ENCODE data around the gene SLC22A3.

DNA sequence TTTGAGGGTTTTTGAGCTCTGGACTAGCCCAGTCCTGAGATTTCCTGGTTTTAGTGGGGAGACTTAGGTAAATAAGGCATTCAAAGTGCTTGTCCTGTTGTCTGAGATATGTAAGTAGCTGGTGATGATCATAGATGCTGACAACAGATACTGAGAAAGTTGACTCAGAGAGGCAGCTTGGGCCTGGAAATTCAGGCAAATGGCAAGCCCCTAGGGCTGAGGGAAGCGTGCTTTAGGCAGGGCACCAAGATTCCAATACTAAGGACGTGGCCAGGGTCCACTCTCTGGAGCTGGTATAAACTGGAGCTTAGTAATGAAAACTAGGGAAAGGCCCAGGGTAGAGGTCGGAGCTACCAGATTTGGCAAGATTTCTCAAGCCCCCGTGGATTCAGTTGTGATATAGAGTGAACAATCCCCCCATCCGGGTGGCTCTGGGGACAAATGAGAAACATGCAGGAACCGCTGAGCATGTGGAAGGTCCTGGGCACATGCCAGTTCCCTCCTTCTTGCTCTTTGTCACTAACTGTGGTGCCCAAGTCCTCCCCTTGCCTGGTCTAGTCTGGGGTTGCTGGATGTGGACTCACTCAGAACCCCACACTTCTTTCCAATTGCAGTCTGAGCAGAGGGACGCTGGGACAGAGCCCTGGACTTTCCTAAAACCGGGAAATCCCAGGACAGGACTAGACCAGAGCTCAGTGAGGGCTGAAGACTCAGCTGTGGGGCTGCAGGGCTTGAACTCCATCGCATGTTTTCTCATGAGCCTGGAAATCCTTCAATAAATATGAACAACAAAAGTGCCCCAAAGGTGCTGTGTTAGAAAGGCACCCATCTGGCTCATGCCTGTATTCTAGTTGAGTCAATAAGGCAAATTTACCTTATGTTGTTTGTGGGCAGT, 10.3 kb downstream of the SLC22A3 start:
- TF ChIP-seq, protein P1, sequence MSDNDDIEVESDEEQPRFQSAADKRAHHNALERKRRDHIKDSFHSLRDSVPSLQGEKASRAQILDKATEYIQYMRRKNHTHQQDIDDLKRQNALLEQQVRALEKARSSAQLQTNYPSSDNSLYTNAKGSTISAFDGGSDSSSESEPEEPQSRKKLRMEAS (IDR thresholded peaks at IDR 0.05): no peak
- TF ChIP-seq POLR2A (IDR thresholded peaks at IDR 0.05; ENCODE audit: borderline replicate concordance, extremely low read depth, insufficient read depth, insufficient read length) (no peak), TCF7L2 (IDR thresholded peaks at IDR 0.05; ENCODE audit: borderline replicate concordance, extremely low read depth, insufficient read depth, insufficient read length) (no peak), EZH2 (IDR thresholded peaks at IDR 0.05) (no peak), SIN3A (IDR thresholded peaks at IDR 0.05; ENCODE audit: low read depth) (no peak), ELF1 (IDR thresholded peaks at IDR 0.05; ENCODE audit: borderline replicate concordance, low read depth) (no peak), ZNF274 (IDR thresholded peaks at IDR 0.05; ENCODE audit: low read depth, low read length) (no peak), CEBPB (IDR thresholded peaks at IDR 0.05; ENCODE audit: low read depth) (no peak), ZFX (IDR thresholded peaks at IDR 0.05) (no peak)
- TF ChIP-seq, protein P2, sequence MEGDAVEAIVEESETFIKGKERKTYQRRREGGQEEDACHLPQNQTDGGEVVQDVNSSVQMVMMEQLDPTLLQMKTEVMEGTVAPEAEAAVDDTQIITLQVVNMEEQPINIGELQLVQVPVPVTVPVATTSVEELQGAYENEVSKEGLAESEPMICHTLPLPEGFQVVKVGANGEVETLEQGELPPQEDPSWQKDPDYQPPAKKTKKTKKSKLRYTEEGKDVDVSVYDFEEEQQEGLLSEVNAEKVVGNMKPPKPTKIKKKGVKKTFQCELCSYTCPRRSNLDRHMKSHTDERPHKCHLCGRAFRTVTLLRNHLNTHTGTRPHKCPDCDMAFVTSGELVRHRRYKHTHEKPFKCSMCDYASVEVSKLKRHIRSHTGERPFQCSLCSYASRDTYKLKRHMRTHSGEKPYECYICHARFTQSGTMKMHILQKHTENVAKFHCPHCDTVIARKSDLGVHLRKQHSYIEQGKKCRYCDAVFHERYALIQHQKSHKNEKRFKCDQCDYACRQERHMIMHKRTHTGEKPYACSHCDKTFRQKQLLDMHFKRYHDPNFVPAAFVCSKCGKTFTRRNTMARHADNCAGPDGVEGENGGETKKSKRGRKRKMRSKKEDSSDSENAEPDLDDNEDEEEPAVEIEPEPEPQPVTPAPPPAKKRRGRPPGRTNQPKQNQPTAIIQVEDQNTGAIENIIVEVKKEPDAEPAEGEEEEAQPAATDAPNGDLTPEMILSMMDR (IDR thresholded peaks at IDR 0.05 in 2 of 3, conservative IDR thresholded peaks at IDR 0.05 in 1 of 3; ENCODE audit: borderline replicate concordance in 1 of 3, insufficient read depth in 1 of 3, low read depth in 2 of 3, low read length in 2 of 3): no peak
- TF ChIP-seq, protein P3, sequence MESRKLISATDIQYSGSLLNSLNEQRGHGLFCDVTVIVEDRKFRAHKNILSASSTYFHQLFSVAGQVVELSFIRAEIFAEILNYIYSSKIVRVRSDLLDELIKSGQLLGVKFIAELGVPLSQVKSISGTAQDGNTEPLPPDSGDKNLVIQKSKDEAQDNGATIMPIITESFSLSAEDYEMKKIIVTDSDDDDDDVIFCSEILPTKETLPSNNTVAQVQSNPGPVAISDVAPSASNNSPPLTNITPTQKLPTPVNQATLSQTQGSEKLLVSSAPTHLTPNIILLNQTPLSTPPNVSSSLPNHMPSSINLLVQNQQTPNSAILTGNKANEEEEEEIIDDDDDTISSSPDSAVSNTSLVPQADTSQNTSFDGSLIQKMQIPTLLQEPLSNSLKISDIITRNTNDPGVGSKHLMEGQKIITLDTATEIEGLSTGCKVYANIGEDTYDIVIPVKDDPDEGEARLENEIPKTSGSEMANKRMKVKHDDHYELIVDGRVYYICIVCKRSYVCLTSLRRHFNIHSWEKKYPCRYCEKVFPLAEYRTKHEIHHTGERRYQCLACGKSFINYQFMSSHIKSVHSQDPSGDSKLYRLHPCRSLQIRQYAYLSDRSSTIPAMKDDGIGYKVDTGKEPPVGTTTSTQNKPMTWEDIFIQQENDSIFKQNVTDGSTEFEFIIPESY (IDR thresholded peaks at IDR 0.05; ENCODE audit: extremely low read depth, insufficient replicate concordance, low read length): no peak
